ENCODE results near the gene BEGAIN. TPM values are rescaled to one million over a fixed set of nuclear protein-coding genes. Genes with fewer than 3 reads are reported as not detected.

BEGAIN gene
- polyA plus RNA-seq, 1 experiment: 0.16 TPM

GRCh38 chr14:100575266-100575995 lies 11.8 kb downstream of the BEGAIN start:
- Histone ChIP-seq H3K9me3 (ENCODE audit: control insufficient read depth, insufficient read depth, low read length) (peaks cover 4% of the 10 kb centered on the region; the same call in 1 of the 2 replicates), H3K27me3 (ENCODE audit: control insufficient read depth, insufficient read depth, low read length) (peaks cover 46% of the 10 kb centered on the region), H3K4me3 (ENCODE audit: low read depth, low read length) (no peak overlapping the region), H3K27ac (ENCODE audit: low read depth, low read length) (no peak overlapping the region)
- POLR2A ChIA-PET: no interaction called here
- CTCF ChIA-PET: no interaction called here
- TF ChIP-seq CTCF (IDR thresholded peaks at IDR 0.05; ENCODE audit: low read depth, low read length): no peak
- DNase-seq (ENCODE audit: low read depth, low spot score): no peak

GRCh38 chr14:100574642-100575031 lies 12.6 kb downstream of the BEGAIN start:
- peaks cover 4% of the 10 kb centered on the region; the same call in 1 of the 2 replicates for H3K9me3 ChIP-seq (ENCODE audit: control insufficient read depth, insufficient read depth, low read length)
- no peak for DNase-seq (ENCODE audit: low read depth, low spot score)
- no peak overlapping the region for H3K4me3 ChIP-seq (ENCODE audit: low read depth, low read length)
- peaks cover 54% of the 10 kb centered on the region for H3K27me3 ChIP-seq (ENCODE audit: control insufficient read depth, insufficient read depth, low read length)
- ChIA-PET POLR2A (no interaction called here), CTCF (interaction anchor here (0.7 kb wide), 1 partner anchor 37 kb away, joined by 3 read pairs; no protein-coding TSS in a partner anchor)
- H3K27ac ChIP-seq (ENCODE audit: low read depth, low read length): no peak overlapping the region
- TF ChIP-seq CTCF (IDR thresholded peaks at IDR 0.05; ENCODE audit: low read depth, low read length): no peak

GRCh38 chr14:100573757-100574641 lies 13.2 kb downstream of the BEGAIN start:
- TF ChIP-seq CTCF (IDR thresholded peaks at IDR 0.05; ENCODE audit: low read depth, low read length): no peak
- Histone ChIP-seq H3K27ac (ENCODE audit: low read depth, low read length) (no peak overlapping the region), H3K9me3 (ENCODE audit: control insufficient read depth, insufficient read depth, low read length) (peaks cover 4% of the 10 kb centered on the region; the same call in 1 of the 2 replicates), H3K27me3 (ENCODE audit: control insufficient read depth, insufficient read depth, low read length) (peaks cover 58% of the 10 kb centered on the region), H3K4me3 (ENCODE audit: low read depth, low read length) (no peak overlapping the region)
- DNase-seq (ENCODE audit: low read depth, low spot score): no peak
- ChIA-PET POLR2A (no interaction called here), CTCF (interaction anchor here (0.7 kb wide), 1 partner anchor 36 kb away, joined by 3 read pairs; no protein-coding TSS in a partner anchor)

GRCh38 chr14:100573002-100573756 lies 14.0 kb downstream of the BEGAIN start:
- DNase-seq (ENCODE audit: low read depth, low spot score): no peak
- peaks cover 2% of the 10 kb centered on the region; the same call in 1 of the 2 replicates for H3K9me3 ChIP-seq (ENCODE audit: control insufficient read depth, insufficient read depth, low read length)
- H3K4me3 ChIP-seq (ENCODE audit: low read depth, low read length): no peak overlapping the region
- no peak for TF ChIP-seq CTCF (IDR thresholded peaks at IDR 0.05; ENCODE audit: low read depth, low read length)
- POLR2A ChIA-PET: no interaction called here
- H3K27ac ChIP-seq (ENCODE audit: low read depth, low read length): no peak overlapping the region
- CTCF ChIA-PET: no interaction called here
- H3K27me3 ChIP-seq (ENCODE audit: control insufficient read depth, insufficient read depth, low read length): peaks cover 61% of the 10 kb centered on the region
